Measurements from ENCODE around the gene ORAI3.
A peak's percentile ranks its signal among the peaks of the same experiment; 100 is the strongest.

ORAI3 gene

DNA sequence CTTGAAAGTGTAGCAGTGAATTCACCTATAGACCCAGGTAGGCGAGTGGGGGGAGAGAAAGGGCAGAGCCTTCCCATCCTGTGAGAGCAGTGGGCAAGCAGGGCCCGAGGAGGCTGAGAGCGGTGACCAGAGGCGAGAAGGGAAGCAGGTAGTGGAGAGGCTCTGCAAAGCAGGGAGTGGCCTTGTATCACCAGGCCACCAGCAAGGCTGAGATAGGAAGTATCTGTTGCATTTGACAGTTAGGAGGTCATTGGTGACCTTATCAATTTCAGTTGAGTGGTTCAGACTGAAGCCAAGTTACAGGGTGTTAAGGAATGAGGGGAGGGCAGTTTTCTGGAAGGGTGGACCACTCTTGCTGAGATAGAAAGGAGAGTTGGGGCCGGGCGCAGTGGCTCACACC is 25.5 kb downstream of the ORAI3 start:
- DNase-seq, result no peak

DNA sequence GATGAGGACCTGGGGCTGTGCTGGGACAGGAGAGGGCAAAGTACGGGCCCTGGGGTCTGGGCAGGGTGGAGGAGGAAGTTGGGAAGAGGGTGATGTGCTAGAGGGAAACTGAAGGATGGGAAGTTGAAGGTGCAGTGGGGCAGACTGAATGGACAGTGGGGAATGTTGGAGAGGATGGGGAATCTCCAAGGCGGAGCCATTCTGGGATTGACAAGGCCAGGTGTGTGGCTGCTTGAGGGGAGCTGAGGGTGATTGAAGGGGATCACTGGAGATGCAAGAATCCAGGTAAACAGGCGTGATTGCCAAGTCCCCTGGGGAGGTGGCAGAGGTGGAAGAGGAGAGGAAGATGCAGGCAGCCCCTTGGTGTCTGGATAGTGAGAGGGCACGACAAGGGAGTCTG is 27.6 kb downstream of the ORAI3 start:
- DNase-seq, result no peak

DNA sequence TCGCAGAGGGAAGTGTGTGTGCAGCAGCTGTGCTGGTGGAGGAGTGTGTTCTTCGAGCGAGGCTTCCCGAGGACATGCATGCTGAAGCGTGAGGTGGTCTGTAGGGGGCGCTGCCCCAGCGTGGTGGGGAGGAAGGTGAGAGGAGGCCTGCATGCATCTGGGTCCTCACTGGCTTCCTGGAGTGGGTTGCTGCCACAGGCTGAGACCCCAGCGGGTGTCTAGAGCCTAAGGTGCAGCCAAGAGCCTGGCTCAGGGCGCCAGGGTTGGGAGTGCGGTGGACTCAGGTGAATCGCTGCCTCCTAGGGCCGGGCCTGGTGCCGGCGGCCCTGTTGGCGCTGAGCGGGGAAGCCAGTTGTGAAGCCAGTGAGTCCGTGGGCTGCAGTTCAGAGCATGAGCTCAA is 28.6 kb downstream of the ORAI3 start:
- DNase-seq, result peak; percentile 31

DNA sequence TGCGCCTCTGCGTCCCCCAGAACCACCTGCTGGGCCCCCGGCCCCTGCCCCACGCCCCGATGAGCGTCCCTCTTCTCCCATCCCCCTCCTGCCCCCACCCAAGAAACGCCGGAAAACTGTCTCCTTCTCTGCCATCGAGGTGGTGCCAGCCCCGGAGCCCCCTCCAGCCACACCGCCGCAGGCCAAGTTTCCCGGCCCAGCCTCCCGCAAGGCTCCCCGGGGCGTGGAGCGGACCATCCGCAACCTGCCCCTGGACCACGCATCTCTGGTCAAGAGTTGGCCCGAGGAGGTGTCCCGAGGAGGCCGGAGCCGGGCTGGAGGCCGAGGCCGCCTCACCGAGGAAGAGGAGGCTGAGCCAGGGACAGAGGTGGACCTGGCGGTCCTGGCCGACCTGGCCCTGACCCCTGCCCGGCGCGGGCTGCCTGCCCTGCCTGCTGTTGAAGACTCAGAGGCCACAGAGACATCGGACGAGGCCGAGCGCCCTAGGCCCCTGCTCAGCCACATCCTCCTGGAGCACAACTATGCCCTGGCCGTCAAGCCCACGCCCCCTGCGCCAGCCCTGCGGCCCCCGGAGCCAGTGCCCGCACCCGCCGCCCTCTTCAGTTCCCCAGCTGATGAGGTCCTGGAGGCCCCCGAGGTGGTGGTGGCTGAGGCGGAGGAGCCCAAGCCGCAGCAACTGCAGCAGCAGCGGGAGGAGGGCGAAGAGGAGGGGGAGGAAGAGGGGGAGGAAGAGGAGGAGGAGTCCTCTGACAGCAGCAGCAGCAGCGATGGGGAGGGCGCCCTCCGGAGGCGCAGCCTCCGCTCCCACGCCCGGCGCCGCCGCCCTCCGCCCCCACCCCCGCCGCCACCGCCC is 30.5 kb downstream of the ORAI3 start:
- DNase-seq, result no peak

DNA sequence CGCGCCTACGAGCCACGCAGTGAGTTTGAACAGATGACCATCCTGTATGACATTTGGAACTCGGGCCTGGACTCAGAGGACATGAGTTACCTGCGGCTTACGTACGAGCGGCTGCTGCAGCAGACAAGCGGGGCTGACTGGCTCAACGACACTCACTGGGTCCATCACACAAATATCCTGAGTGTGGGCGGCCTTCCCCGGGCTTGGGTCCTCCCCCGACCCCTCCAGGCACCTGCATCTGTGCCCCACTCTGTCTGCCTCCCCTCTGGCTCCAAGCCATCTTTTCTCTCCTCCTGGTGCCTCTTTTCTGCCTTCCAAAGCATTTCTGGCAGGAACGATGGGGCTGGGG is 31.1 kb downstream of the ORAI3 start:
- DNase-seq, result no peak

DNA sequence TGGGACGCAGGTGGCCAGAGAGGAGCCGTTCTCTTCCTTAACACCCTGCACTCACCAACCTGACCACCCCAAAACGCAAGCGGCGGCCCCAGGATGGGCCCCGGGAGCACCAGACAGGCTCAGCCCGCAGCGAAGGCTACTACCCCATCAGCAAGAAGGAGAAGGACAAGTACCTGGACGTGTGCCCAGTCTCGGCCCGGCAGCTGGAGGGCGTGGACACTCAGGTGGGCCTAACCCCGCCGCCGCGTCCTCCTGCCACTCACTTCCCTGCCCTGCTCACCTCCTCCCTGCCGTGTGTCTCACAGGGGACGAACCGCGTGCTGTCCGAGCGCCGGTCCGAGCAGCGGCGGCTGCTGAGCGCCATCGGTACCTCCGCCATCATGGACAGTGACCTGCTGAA is 31.6 kb downstream of the ORAI3 start:
- DNase-seq, result no peak

DNA sequence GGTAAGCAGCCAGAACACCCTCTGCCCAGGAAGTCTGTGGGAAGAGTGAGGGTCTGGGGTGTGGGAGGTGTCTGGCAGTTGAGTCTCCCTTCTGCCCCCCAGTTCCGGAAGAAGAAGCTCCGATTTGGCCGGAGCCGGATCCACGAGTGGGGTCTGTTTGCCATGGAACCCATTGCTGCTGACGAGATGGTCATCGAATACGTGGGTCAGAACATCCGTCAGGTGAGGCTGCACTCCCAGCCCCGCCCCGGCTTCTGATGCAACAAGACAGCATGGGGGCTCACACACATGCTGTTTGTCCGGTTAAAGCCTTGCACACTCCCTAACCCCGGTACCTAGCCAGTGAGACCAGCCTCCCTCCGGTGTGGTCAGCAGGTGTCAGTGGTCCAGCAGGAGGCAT is 32.1 kb downstream of the ORAI3 start:
- DNase-seq, result no peak

DNA sequence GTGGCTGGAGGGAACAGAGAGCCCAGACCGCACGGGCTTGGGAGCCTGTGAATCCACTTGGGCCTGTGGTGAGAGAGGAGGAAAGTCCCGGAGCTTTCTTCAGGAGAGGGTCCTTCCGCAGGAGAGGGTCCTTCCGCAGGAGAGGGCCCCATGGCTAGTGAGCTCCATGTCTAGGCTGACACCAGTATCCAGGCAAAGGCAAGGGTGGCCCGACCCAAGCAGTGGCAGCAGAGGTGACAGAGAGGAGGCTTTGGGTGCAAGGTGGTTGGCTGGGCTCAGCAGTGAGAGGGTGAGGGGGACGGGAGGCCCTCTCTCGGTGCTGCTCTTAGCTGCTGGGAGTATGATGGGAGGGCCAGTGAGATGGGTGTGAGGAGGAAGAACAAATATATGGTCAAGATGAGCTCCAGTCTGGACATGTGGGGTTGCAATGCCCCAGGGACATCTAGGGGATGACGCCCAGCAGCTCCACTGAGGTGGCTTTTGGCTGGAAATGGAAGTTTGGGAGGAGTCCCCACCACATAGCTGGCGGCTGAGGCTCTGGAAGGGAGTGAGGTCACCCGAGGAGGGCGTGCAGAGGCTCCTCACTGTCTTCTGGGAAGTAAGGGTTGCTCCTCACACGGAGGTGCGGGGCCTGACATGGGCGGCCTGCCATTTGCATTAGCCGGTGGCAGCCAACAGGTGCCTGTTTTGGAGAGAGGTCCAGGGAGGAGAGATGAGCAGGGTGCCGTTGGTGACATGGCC is 33.9 kb downstream of the ORAI3 start:
- DNase-seq, result no peak

DNA sequence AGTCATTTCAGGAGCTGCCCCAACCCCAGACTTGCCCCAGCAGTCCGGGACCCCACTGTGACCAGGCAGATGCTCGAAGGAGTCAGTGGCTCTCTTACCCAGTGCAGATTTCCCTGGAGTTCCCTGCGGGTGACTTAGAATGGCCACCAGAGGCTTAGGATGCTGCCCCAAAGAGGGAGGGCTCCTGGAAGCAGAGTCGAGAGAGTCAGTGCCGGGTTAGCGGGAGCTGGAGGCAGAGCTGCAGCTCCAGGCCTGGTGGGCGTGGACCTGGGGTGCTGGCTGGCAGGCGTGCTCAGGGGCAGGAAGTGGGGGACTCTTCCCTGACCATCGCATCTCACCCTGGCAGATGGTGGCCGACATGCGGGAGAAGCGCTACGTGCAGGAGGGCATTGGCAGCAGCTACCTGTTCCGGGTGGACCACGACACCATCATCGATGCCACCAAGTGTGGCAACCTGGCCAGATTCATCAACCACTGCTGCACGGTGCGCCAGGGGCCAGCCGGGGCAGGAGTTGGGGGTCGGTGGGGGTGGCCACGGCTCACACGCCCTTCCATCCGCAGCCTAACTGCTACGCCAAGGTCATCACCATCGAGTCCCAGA is 34.5 kb downstream of the ORAI3 start:
- DNase-seq, result no peak

DNA sequence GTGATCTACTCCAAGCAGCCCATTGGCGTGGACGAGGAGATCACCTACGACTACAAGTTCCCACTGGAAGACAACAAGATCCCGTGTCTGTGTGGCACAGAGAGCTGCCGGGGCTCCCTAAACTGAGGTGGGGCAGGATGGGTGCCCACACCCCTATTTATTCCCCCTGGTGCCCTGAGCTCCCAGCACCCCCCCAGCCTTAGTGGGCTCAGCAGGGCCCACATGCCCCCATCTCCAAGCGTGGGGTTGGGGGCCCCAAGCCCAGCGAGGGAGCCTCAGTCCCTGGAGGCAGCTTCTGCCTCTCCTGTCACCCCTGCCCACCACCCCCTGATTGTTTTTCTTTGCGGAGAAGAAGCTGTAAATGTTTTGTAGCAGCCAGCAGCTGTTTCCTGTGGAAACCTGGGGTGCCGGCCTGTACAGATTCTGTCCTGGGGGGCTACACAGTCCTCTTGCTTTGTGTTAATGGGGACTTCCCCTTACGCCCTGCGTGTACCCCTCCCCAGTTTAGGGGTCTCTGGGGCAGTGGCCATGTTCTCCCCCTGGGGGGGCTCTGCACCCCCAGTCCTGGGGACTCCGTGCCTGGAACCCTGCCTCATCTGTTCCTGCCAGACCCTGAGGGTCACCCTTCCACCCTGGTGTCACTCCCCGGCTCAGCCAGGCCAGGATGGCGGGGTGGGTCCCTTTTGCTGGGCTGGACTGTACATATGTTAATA is 35.2 kb downstream of the ORAI3 start:
- DNase-seq, result no peak

DNA sequence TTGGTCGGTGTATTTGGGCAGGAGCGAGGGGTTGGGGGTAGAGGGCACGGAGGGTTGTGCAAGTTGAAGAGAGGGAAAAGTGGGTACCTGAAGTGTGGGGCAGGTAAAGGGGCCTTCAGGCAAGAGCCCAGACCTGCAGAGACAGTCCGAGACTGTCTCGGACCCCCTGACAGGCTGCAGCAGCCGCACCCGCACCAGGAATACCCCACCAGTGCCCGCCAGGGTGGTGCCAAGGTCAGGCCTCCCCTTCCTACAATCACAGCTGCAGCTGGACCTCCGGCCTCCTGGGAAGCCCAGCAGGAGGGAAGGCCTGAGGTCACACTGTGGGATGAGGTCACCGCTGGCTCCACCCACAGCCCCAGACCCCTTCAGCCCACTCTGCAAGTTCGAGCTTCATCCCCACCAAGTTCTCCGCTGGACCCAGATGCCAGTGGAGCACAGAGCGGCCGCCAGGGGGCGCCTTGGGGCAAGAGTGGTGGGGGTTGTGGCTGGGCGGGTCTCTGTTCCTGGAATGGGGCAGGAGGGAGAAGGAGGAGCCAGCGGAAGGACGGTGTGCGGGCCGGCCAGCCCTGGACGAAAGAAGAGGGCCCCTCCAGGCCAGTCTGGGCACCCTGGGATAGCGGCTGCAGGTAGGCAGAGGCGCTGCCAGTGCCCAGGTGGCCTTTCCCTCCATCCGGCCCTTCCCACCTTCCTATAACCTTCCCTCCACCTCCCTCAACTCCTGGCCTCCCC is 36.0 kb downstream of the ORAI3 start, which contains the start of gene HSD3B7:
Gene HSD3B7, plus strand, starts transcription at position 539 of the 732 bp plus-strand sequence. CDS start 452 bp downstream, outside the sequence.
- peak; percentile 83 for DNase-seq

DNA sequence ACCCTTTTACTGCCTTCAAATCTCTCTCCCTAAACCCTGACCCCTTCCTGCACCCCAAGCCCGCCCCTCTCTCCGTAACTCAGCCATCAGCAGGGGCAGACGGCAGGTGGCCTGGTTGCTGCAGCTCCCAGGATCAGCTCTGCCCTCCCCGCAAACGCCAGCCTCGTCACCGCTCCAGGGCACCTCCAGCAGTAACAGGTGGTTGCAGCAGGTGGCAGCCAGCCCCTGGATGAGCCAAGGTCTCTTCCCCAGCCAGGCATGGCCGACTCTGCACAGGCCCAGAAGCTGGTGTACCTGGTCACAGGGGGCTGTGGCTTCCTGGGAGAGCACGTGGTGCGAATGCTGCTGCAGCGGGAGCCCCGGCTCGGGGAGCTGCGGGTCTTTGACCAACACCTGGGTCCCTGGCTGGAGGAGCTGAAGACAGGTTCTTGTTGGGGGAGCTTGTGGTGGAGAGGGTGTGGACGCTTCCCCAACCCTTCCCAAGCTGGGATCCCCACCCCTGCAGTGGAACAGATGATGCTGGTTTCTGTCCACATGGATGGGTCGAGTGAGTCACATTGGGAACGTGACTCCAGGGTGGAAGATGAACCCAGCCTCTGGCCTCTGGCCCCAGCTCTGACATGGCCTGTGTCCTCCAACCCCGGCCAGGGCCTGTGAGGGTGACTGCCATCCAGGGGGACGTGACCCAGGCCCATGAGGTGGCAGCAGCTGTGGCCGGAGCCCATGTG is 36.7 kb downstream of the ORAI3 start:
- no peak for DNase-seq

DNA sequence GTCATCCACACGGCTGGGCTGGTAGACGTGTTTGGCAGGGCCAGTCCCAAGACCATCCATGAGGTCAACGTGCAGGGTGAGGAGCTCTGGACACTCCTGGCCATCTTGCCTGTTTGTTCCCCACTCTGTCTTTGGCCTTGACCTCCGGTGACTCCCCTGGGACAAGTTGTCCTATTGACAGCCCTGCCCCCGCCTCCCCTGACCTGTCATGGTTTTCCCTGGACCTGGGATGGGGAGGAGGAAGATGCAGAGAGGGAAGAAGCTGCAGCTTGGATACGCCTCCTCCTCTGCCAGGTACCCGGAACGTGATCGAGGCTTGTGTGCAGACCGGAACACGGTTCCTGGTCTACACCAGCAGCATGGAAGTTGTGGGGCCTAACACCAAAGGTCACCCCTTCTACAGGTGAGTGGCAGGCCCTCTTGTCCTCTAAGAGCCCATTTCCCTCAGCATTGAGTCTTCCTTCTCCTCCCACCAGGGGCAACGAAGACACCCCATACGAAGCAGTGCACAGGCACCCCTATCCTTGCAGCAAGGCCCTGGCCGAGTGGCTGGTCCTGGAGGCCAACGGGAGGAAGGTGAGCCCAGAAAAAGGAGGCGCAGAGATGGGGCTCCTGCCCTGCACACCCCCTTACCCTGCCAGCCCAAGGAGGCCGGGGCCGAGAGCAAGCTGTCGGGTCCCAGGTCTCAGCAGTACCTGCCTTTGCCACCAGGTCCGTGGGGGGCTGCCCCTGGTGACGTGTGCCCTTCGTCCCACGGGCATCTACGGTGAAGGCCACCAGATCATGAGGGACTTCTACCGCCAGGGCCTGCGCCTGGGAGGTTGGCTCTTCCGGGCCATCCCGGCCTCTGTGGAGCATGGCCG is 37.5 kb downstream of the ORAI3 start:
- no peak for DNase-seq

DNA sequence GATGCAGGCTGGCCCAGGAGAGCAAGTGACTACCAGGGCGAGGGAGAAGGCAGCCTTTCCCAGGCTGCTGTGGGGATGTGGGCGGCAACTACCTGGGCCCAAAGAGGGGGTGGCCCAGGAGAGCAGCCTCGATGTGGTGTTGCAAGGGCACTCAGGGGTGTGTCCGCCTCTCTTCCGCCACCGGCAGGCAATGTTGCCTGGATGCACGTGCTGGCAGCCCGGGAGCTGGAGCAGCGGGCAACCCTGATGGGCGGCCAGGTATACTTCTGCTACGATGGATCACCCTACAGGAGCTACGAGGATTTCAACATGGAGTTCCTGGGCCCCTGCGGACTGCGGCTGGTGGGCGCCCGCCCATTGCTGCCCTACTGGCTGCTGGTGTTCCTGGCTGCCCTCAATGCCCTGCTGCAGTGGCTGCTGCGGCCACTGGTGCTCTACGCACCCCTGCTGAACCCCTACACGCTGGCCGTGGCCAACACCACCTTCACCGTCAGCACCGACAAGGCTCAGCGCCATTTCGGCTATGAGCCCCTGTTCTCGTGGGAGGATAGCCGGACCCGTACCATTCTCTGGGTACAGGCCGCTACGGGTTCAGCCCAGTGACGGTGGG is 38.8 kb downstream of the ORAI3 start:
- no peak for DNase-seq

DNA sequence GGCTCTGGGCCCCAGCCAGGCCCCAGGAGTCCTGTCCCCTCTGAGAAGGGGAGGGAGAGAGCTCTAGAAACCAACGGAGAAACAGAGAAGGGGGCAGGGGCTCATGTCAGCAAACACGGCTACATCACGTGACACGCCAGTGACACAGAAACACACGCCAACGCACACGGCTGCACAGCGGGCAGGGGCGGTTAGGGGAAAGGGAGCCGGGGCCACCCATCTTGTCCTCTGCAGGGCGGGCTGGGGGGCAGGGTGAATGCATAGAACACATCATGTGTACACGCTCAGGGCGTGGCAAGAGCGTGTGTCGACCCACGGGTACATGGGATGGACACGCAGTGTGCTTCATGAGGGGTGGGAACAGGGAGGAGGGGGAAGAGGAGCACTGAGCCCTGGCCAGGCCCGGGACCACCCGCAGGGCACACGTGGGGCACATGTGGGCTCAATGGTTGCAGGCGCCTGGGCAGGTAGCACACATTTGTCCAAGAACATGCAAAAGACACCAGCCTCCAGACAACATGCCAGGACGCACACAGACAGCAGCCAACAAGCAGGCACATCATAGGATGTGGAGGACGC is 40.7 kb downstream of the ORAI3 start:
- no peak for DNase-seq

DNA sequence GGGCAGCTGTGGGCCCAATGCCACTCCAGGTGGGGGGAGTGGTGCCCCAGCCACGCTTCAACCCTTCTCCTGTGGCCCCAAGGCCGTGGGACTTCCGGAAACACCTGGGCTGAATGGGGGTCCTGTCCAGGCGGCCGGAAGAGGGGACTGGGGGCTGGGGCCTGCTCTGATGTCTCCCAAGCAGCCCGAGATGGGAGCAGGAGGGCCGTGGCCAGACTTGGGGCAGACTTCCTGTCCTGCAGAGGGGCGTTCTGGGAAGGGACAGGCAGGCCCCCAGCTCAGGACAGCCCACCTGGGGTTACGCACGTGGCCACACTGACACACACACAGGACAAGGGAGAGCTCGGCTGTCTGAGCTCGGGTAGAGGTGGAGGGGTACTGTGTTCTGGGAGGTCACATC is 41.2 kb downstream of the ORAI3 start:
- DNase-seq, result no peak

DNA sequence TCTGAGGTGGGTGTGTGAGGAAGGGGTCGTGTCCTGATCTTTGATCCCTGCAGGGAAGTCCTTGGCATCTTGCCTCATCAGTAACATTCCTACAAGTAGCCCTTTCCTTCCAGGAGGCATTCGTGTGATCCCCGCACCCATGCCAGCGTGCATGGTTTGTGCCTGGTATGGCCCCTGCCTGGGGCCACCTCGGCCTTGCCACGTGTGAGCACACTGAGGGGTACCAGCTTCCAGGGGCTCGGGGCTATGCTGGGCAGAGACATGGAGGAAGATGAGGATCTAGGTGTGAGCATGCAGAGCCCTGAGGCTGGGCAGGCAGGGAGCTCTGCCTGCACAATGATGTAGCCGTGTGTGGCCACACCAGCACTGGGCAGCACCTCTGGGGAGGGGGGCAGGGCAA is 42.2 kb downstream of the ORAI3 start:
- no peak for DNase-seq

DNA sequence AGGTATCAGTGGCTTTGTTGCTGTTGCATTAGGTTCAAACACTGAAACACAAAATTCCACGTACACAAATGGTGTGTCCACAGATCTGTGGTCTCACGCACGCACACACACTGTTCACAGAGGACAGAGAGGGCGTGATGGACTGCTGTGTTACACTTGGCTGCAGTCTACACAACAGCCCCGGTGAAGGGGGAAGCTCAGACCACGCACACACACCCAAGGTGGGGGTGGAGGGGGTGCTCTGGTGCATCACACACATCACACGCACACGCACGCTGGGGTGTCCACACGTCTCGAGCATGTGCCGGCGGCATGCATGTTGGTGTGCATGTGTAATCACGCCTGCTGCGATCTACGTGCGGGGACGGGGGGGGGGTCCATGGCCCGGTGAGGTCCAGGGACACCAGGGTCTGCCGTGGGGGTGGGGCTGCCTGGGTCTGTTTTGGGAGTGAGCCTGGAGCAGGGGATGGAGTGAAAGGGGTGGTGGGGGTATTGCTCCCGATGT is 43.5 kb downstream of the ORAI3 start:
- DNase-seq, result no peak

DNA sequence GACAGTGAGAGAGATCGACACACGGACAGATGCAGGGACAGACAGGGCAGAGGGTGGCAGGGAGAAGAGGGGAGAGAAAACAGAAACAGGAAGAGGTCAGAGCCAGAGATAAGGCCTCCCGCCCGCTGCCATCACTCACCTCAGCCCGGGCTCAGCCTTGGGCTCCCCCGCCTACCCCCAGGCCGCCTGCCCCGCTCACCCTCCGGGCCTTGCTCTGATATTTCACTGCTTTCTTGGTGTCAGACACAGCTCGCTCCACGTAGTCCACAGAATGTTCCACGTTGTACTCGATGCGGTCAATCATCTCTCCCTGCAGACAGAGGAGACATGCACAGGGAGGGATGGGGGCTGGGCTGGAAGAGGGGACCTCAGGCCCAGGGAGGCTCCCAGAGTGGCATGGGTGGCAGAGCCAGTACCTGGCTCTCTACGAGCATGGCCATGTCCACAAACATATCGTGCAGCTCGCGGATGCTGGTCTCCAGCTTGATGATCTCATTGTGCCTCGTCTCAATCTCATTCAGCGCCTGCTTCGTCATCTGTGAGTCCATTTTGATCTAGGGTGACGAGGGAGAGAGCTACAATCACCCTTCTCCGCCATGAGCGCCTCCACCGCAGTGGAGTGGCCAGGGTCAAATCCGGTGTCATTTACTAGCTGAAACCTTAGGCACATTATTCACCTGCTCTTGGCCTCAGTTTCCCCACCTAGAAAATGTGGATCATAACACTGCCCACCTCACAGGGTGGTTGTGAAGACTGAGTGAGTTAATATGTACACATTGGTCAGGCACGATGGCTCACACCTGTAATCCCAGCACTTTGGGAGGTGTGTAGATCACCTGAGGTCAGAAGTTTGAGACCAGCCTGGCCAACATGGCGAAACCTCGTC is 44.3 kb downstream of the ORAI3 start:
- no peak for DNase-seq
